HepG2 (cell line): ENCODE results near the gene NCBP1. TPM values are rescaled to one million over a fixed set of nuclear protein-coding genes. Genes with fewer than 3 reads are reported as not detected.

Source experiments
- ATAC-seq: fragments of 200-7000 bp; cut with Tn5 transposase; 3 replicates; pipeline ENCODE4 v1.9.1; 2020; ENCODE audit warnings: mild to moderate bottlenecking, moderate library complexity
- BruUV-seq: library from RNA; stranded (reverse); fragments of 400-500 nt; replicated peaks from 2 replicates; lab custom pipeline; 2021; lab: Mats Ljungman, UMichigan
- CTCF ChIA-PET: fragments of 300-600 bp; formaldehyde crosslinking; extraction: SDS; loops from one replicate; lab custom pipeline; 2021; ENCODE audit warnings: low total read pairs, inconsistent platforms, low intra/inter-chr PET ratio; lab: Yijun Ruan, JAX
- POLR2A ChIA-PET: fragments of 350-600 bp; sonication (Branson Sonifier 250); formaldehyde crosslinking; loops from one replicate; lab custom pipeline; 2020; ENCODE audit warnings: antibody characterized with exemption, inconsistent platforms; lab: Yijun Ruan, JAX
- DNase-seq: peaks from one replicate; pipeline ENCODE4 v3.0.0-alpha.2; 2015; ENCODE audit warnings: low spot score
- FAIRE-seq: peaks from 3 replicates; lab custom pipeline; 2011; peaks lifted over from hg19 to GRCh38; lab: Jason Lieb, UNC
- H2AFZ ChIP-seq: one replicate; pipeline ENCODE4 v1.6.1; 2011; ENCODE audit warnings: low read length, inconsistent platforms
- H3K27ac ChIP-seq: fragments of 300-600 bp; 3 replicates; pipeline ENCODE4 v1.8.0; 2011; ENCODE audit warnings: mixed run types, mild to moderate bottlenecking, mixed read lengths, low read length, inconsistent platforms; ENCODE audit not compliant: insufficient read depth; ENCODE audit errors: extremely low read length
- H3K27me3 ChIP-seq, 2 experiments: fragments of 200-600 bp in 1 of 2; 2 replicates in 1 of 2; 3 replicates in 1 of 2; pipeline versions ENCODE4 v1.6.0 to v1.8.0; 2011; ENCODE audit warnings: low read length in 2 of 2, mild to moderate bottlenecking in 2 of 2, moderate library complexity in 2 of 2, inconsistent platforms in 1 of 2; ENCODE audit not compliant: insufficient read depth in 2 of 2, control insufficient read depth in 1 of 2
- H3K36me3 ChIP-seq, 2 experiments: fragments of 200-600 bp in 1 of 2; replicated peaks in 1 of 2; 2 replicates in 1 of 2; 3 replicates in 1 of 2; pipeline versions ENCODE4 v1.5.1 to v1.8.0; 2011; ENCODE audit warnings: low read length in 2 of 2, inconsistent platforms in 1 of 2; ENCODE audit not compliant: insufficient read depth in 2 of 2, control insufficient read depth in 1 of 2
- H3K4me1 ChIP-seq: 2 replicates; pipeline ENCODE4 v1.5.1; 2012; ENCODE audit warnings: low read length, inconsistent platforms; ENCODE audit not compliant: insufficient read depth
- H3K4me2 ChIP-seq: 2 replicates; pipeline ENCODE4 v1.6.0; 2011; ENCODE audit warnings: low read depth, low read length, inconsistent platforms
- H3K4me3 ChIP-seq, 3 experiments: fragments of 200-600 bp in 1 of 3; sonication (generic), shearing (Covaris generic) in 1 of 3; replicated peaks in 1 of 3; 2 replicates each; pipeline ENCODE4 v1.5.1; 2011 to 2016; ENCODE audit warnings: low read length in 3 of 3, inconsistent platforms in 2 of 3, low read depth in 2 of 3, mild to moderate bottlenecking in 2 of 3, control low read depth in 1 of 3, mixed read lengths in 1 of 3; ENCODE audit not compliant: insufficient read depth in 1 of 3
- H3K79me2 ChIP-seq: one replicate; pipeline ENCODE4 v1.6.1; 2011; ENCODE audit warnings: low read length, inconsistent platforms; ENCODE audit not compliant: insufficient read depth
- H3K9ac ChIP-seq: 2 replicates; pipeline ENCODE4 v1.6.0; 2011; ENCODE audit warnings: mild to moderate bottlenecking, low read depth, low read length, inconsistent platforms; ENCODE audit not compliant: insufficient read depth
- H3K9me3 ChIP-seq: 2 replicates; pipeline ENCODE4 v1.5.1; 2012; ENCODE audit warnings: mild to moderate bottlenecking, low read length
- H4K20me1 ChIP-seq: 2 replicates; pipeline ENCODE4 v1.6.0; 2011; ENCODE audit warnings: inconsistent platforms, mild to moderate bottlenecking, low read length, moderate library complexity; ENCODE audit not compliant: insufficient read depth
- CBFB ChIP-seq: sonication (generic); formaldehyde crosslinking; IDR thresholded peaks from 2 replicates; pipeline ENCODE4 v1.4.0; 2020; ENCODE audit warnings: missing genetic modification reagents
- FOXM1 ChIP-seq: sonication (generic); formaldehyde crosslinking; IDR thresholded peaks from 2 replicates; pipeline ENCODE4 v1.5.0; 2020; ENCODE audit warnings: missing genetic modification reagents
- LRRFIP1 ChIP-seq: sonication (generic); formaldehyde crosslinking; conservative IDR thresholded peaks from 2 replicates; pipeline ENCODE4 v1.4.0; 2020; ENCODE audit warnings: missing genetic modification reagents
- PLRG1 ChIP-seq: fragments of 450-650 bp; conservative IDR thresholded peaks from 2 replicates; pipeline ENCODE4 v1.6.1; 2016
- RFXANK ChIP-seq: IDR thresholded peaks from 2 replicates; pipeline ENCODE4 v1.6.1; 2016
- SAP130 ChIP-seq: IDR thresholded peaks from 2 replicates; pipeline ENCODE4 v1.6.1; 2016; ENCODE audit warnings: low read depth
- SIN3A ChIP-seq: IDR thresholded peaks from 2 replicates; pipeline ENCODE4 v1.6.1; 2011; ENCODE audit warnings: low read depth, mild to moderate bottlenecking, control low read depth, low read length, borderline replicate concordance
- TERF1 ChIP-seq: sonication (generic); formaldehyde crosslinking; IDR thresholded peaks from 2 replicates; pipeline ENCODE4 v1.8.0; 2022; ENCODE audit warnings: mild to moderate bottlenecking, missing genetic modification reagents, moderate library complexity
- U2AF1 ChIP-seq: fragments of 200-400 bp; formaldehyde crosslinking; optimal IDR thresholded peaks from 2 replicates; pipeline ENCODE3; 2017; ENCODE audit warnings: mild to moderate bottlenecking, low read depth, low read length
- ZFP36L2 ChIP-seq: sonication (generic); formaldehyde crosslinking; IDR thresholded peaks from 2 replicates; pipeline ENCODE4 v1.4.0; 2020; ENCODE audit warnings: missing genetic modification reagents
- ZNF12 ChIP-seq: sonication (generic); formaldehyde crosslinking; IDR thresholded peaks from 2 replicates; pipeline ENCODE4 v1.5.0; 2020; ENCODE audit warnings: missing genetic modification reagents
- ZNF326 ChIP-seq: sonication (generic); formaldehyde crosslinking; IDR thresholded peaks from 2 replicates; pipeline ENCODE4 v1.4.0; 2020; ENCODE audit warnings: missing genetic modification reagents, borderline replicate concordance
- ZNF331 ChIP-seq: sonication (generic); formaldehyde crosslinking; IDR thresholded peaks from 2 replicates; pipeline ENCODE4 v1.4.0; 2020; ENCODE audit warnings: missing genetic modification reagents
- ZNF616 ChIP-seq: sonication (generic); formaldehyde crosslinking; IDR thresholded peaks from 2 replicates; pipeline ENCODE4 v1.5.0; 2020; ENCODE audit warnings: low read depth, mild to moderate bottlenecking, missing genetic modification reagents
- ZNF770 ChIP-seq: sonication (generic); formaldehyde crosslinking; IDR thresholded peaks from 2 replicates; pipeline ENCODE4 v1.5.0; 2020; ENCODE audit warnings: mild to moderate bottlenecking, missing genetic modification reagents
- WGBS: methylation state at CpG from one replicate; pipeline ENCODE4 v1.1.6; 2017; ENCODE audit warnings: low lambda C conversion rate; 5-methylcytosine and 5-hydroxymethylcytosine counted together
- in situ Hi-C: cut with HindIII; loops from 2 replicates; pipeline ENCODE4 v1.10.0; 2017; ENCODE audit warnings: low pct_unique_long_range_greater_than_20kb; ENCODE audit not compliant: extremely low pct_ligation_motif_present
- intact Hi-C: fragments of 100-400 bp; cut with micrococcal nuclease; formaldehyde crosslinking; loops from one replicate; pipeline ENCODE4 v1.10.0; 2022; ENCODE audit not compliant: unreplicated experiment
- polyA plus RNA-seq, 8 experiments: library from polyadenylated mRNA; depleted of rRNA in 3 of 8; stranded (reverse) in 7 of 8; unstranded in 1 of 8; fragments of >200 nt; fragmentation: Illumina TruSeq in 4 of 8; extraction: Trizol in 4 of 8; gene quantifications; 2 replicates each; pipeline versions ENCODE4 v1.2.1 to v1.2.3, GENCODE V29; 2011 to 2016; ENCODE audit warnings: low read depth in 4 of 8, missing spikeins in 1 of 8, mixed read lengths in 1 of 8; ENCODE audit not compliant: insufficient read depth in 1 of 8
- total RNA-seq, 5 experiments: library from RNA; depleted of rRNA; stranded (reverse); fragments of >200 nt; fragmentation: Illumina TruSeq; extraction: Trizol; gene quantifications; 2 replicates each; pipeline ENCODE4 v1.2.3, GENCODE V29; 2016; ENCODE audit warnings: low read depth in 1 of 5

NCBP1 gene
- total and polyA plus RNA-seq, 2 of the 13 experiments (the other 11 are each of a cell fraction or from before 2014, with no cell fraction given), result 13.3 to 40.2 TPM

GRCh38 chr9:97688654-97689053, 55.0 kb downstream of the NCBP1 start:
- DNase-seq (no peak), ATAC-seq (no peak), FAIRE-seq (no peak)
- in situ Hi-C loops (no loop called here), intact Hi-C loops (no loop called here)
- BruUV-seq, result no TSS peak
- H3K4me3 ChIP-seq, result no peak overlapping the region
- H3K27me3 ChIP-seq, result no peaks in the 10 kb centered on the region
- CTCF ChIA-PET, result no interaction called here
- H3K9me3 ChIP-seq, result no peaks in the 10 kb centered on the region
- H3K79me2 ChIP-seq, result peaks cover 5% of the 10 kb centered on the region
- H3K4me2 ChIP-seq, result no peak overlapping the region
- no peak for TF ChIP-seq U2AF1
- no peak for TF ChIP-seq PLRG1
- no peak for TF ChIP-seq SIN3A
- TF ChIP-seq SAP130, result no peak
- no peak for TF ChIP-seq ZNF331
- TF ChIP-seq TERF1 (CRISPR knock-in tag), result no peak
- no peak for TF ChIP-seq FOXM1 (CRISPR knock-in tag)
- TF ChIP-seq ZNF616, result no peak
- no peak for TF ChIP-seq CBFB (CRISPR knock-in tag)
- no peak for TF ChIP-seq ZNF12 (CRISPR knock-in tag)
- TF ChIP-seq ZFP36L2, result no peak
- no peak for TF ChIP-seq ZNF770 (CRISPR knock-in tag)
- TF ChIP-seq ZNF326 (CRISPR knock-in tag), result no peak
- TF ChIP-seq LRRFIP1, result no peak
- no peak for TF ChIP-seq RFXANK (CRISPR knock-in tag)
- peaks cover 20 to 49% of the 10 kb centered on the region in 2 experiments for H3K36me3 ChIP-seq
- POLR2A ChIA-PET, result interaction anchor here (1.8 kb wide), 1 partner anchor 8 kb away, joined by 5 read pairs; the partner anchor contains the start of gene XPA
- WGBS, result 95% methylated on average over 1 of the region's 1 CpG
- H2AFZ ChIP-seq, result no peak overlapping the region
- no peak overlapping the region for H3K9ac ChIP-seq
- H3K27ac ChIP-seq, result no peak overlapping the region
- no peaks in the 10 kb centered on the region for H4K20me1 ChIP-seq
- peaks cover 6% of the 10 kb centered on the region for H3K4me1 ChIP-seq
